ENCODE data around the gene KRT83. TPM values are rescaled to one million over a fixed set of nuclear protein-coding genes. Genes with fewer than 3 reads are reported as not detected.
"Not testable (repeated sequence)": the region's sequence is repeated elsewhere in the genome, so short reads cannot be mapped to it uniquely, and the experiment has no call there.

KRT83 gene
- total RNA-seq, 1 experiment from 2014 or later, result 0.22 TPM

DNA sequence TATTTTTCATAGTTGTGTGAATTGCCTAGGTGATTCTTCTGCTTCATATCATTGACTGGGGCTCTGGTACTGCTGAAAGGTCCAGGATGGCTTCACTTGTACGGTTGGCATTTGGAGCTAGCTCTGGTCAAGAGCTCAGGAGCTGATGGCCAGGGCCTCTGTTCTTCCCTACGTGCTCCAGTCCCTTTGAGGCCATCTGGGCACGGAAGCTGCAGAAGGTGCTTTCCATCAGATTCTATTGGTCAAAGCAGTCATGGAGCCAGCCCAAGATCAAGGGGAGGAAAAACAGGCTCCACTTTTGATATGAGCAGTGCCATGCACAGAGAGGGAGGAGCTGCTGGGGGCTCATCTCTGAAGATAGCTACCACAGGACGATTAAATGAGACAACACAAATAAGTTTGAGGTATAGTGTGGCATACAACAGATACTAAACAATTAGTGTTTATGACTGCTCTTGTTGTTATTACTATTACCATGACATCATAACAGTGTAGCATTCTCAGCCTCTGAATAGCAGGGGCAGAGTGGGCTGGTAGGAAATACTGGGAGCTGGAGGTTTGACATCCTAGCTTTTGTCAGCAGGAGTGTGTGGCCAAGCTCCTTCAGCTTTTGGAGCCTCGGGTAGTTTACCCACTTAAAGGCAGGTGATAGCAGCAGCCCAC is 10.4 kb downstream of the KRT83 start:
- DNase-seq (ENCODE audit: low read depth), result peak; percentile 59

DNA sequence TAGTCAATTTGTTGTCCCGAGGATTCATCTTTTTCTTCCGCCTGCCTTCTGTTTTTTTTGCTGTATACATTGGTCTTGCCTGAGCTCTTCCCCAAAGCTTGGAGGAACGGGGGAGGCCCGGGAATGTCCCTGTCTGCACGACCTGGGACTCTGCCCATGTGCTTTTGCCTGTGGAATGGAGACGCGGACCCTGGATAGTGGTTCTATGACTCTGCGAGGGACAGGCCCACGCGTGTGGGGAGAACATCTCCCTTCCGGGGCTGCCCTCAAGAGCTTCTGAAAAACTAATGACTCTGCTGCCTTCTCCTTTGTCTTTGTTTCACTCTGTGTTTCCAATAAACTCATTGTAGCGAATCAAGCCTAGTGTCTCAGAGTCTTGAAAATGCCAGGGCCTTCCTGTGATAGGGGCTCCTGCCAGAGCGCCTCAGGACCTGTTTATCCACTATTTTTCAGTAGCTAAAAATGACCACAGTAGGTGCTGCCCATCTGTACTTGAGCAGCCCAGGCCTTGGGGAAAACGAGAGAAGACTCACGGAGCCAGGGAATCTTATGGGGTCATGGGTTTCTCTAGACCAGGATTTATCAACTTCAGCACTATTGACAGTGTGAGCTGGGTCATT is 12.3 kb downstream of the KRT83 start:
- DNase-seq (ENCODE audit: low read depth), result no peak

DNA sequence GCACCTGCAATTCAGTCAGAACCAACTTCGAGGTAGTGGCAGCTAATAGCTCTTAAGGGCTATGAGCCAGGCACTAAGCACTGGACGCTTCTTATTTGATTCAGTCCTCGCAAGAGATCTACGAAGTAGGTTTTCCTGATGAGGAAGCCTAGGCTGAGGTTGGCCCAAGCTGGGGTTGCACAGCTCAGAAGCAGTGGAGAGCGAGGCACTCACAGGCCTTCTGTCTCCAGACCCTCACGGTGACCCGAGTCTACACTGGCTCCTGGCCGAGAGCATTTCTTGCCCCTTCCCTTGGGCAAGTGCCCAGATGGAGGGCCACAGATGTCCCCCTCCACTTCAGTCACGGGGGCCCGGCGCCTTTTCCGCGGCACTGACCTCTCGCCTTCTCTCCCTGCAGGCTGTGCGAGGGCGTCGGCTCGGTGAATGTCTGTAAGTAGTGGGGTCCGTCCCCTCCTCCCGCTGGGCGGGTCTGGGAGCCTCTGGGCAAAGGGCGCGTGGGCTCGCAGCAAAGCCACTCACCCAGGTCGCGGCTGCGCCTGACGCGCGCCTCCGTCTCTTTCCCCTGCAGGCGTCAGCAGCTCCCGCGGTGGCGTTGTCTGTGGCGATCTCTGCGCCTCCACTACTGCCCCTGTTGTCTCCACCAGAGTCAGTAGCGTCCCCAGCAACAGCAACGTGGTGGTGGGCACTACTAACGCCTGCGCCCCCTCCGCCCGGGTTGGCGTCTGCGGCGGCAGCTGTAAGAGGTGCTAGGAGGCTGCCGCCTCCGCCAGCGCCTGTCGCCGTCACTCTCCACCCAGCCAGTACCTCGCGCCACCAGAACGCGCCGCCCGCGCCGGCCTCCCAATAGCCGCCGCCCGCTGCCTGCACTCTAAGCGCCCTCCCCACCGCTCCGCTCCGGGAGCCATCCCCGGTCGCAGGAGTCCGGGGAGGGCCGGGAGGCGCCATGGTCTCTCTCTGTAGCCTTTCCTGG is 13.1 kb downstream of the KRT83 start:
- peak; percentile 59 for DNase-seq (ENCODE audit: low read depth)

DNA sequence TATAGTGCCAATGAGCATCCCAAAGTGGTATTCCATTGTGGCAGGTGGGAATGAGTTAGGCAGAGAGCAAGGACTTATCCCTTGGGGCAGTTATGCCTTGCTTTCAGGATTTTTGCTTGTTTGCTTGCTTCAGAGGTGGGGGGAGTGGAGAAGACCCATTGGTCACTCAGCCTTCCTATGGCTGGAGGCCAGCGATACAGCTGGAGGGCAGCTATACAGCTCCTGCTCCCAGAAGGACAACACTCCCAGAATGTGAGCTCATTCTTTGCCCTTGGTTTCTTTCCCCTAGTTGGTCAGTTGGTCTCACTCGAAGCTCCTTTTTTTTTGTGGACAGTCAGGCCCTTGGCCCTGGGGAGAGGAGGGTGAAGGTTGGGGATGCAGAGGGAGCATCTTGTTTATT is 14.5 kb downstream of the KRT83 start:
- DNase-seq (ENCODE audit: low read depth), result no peak

DNA sequence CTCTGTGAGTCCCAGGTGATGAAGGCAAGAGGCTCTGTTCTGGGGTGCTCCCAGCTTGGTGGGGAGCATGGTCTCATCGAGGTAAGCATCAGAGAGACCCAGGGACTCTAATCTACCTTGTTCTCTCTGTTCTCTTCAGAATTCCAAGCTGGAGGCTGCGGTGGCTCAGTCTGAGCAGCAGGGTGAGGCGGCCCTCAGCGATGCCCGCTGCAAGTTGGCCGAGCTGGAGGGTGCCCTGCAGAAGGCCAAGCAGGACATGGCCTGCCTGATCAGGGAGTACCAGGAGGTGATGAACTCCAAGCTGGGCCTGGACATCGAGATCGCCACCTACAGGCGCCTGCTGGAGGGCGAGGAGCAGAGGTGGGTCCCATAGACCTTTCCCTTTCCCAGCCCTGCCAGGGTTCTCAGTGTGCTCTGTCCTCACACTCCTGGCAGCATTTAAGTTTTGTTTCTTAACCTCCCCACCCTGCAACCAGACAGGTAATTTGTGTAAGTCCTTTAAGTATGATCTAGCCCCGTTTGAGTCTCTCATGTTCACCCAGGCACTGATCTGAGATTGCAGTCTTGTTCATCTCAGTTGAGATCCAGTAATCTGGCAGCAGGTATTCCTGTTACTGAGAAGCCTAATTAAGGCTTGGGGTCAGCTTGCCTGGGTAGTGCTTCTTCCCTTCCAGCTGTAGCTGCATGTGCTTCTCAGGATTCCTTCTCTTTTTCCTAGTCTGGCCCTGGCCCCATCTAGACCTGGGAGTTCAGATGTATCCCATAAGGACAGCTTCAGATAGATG is 15.1 kb downstream of the KRT83 start:
- no peak for DNase-seq (ENCODE audit: low read depth)

DNA sequence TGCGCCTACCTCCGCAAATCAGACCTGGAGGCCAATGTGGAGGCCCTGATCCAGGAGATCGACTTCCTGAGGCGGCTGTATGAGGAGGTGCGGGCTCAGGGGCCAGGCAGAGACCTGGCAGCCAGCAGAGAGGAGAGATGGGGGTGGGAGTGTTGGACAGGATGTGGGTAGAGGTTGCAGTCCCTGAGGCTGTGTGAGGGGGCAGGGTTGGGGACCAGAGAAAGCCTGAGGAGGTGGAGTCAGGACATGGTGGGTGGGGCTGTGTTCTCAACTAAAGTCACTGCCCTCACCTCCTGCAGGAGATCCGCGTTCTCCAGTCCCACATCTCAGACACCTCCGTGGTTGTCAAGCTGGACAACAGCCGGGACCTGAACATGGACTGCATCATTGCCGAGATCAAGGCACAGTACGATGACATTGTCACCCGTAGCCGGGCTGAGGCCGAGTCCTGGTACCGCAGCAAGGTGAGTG is 16.2 kb downstream of the KRT83 start:
- peak; percentile 83 for DNase-seq (ENCODE audit: low read depth)

DNA sequence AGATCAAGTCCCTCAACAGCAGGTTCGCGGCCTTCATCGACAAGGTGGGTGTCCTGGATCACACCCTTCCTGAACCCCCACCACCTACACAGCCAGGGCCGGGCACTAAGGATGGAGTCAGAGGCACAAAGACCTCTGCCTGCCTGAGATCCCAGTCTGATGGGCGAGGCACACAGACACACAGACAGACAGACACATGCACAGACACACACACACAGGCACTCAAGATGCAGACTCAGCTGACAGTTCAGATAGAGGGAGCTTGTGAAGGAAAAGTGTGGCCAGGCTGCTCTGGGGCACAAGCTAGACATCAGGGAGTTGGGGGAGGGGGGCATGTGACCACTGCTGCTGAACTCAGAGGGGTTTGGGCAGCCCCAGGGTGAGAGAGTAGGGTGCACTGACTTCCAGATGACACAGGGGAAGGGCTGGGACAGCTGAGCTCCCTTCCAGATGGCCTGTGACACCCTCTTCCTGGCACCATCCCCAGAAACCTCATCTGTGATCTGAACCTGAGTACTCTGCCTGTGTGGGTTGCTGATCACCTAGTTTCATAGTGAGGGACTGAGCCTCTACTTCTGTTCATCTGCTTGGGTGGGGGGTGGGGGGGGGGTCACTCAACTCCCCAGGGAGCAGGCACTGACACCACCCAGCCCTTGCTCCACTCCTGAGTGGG is 18.8 kb downstream of the KRT83 start:
- not testable (repeated sequence) for DNase-seq (ENCODE audit: low read depth)

DNA sequence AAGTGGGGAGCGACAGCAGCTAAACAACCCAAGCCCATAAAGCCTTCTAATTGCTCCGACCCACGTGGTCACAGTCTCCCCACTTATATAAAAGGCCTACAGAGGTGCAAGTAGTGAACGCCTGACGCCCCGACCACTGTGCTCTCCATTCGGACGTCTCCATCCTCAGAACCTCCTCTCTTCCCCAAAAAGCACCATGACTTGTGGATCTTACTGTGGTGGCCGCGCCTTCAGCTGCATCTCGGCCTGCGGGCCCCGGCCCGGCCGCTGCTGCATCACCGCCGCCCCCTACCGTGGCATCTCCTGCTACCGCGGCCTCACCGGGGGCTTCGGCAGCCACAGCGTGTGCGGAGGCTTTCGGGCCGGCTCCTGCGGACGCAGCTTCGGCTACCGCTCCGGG is 19.5 kb downstream of the KRT83 start:
- DNase-seq (ENCODE audit: low read depth), result not testable (repeated sequence)

DNA sequence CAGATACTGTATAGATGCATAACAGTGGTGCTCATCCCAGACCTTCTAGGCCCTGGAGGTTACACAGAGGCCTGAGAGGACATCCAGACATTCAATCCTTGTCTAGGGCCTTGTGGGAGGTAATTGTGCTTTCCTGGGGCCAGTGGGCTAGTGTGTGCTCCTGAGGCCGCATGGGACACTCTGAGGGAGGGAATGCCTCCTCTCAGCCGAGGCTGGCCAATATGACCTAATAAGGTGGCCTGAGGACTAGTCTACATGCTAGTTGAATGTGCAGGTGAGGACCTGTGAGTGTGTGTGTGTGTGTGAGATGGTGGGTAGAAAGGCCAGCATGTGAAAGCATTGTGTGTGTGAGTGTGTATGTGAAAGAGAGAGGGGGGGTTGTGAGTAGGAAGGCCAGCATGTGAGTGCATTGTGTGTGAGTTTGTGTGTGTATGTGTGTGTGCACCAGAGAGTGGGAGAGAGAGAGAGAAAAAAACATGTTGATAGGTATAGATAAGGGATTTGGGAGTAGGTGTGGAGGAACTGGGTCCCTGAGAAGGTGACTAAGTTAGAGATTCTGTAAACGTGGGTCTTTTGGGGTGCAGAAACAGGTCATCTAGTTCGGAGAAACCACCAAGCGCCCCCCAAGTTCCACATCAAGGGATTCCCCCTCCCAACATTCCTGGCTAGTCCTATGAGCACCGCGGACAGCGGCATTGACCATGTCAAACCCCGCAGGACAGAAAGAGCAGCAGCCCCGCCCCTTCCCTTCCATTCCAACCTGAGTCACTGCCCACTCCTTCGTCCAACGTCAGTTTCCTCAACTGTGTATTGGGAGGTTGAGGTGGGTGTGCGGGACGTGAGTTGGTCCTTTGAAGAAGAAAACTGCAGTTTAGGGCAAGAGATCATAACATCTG is 20.2 kb downstream of the KRT83 start:
- no peak for DNase-seq (ENCODE audit: low read depth)

DNA sequence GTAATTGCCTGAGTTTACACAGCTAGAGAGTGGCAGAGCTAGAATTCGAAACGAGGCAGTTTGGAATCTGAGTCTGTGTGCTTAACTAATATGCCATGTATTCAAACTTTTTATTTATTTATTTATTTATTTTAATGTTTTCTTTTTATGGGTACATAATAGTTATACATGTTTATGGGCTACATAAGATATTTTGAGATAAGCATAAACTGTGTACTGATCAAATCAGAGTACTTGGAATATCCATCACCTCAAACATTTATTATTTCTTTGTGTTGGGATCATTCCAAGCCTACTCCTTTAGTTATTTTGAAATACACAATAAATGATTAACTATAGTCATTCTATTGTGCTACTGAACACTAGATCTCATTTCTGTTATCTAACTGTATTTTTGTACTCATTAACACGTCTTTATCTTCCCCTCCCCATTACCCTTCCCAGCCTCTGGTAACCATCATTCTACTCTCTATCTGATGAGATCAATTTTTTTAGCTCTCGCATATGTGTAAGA is 22.5 kb downstream of the KRT83 start:
- DNase-seq (ENCODE audit: low read depth), result no peak

DNA sequence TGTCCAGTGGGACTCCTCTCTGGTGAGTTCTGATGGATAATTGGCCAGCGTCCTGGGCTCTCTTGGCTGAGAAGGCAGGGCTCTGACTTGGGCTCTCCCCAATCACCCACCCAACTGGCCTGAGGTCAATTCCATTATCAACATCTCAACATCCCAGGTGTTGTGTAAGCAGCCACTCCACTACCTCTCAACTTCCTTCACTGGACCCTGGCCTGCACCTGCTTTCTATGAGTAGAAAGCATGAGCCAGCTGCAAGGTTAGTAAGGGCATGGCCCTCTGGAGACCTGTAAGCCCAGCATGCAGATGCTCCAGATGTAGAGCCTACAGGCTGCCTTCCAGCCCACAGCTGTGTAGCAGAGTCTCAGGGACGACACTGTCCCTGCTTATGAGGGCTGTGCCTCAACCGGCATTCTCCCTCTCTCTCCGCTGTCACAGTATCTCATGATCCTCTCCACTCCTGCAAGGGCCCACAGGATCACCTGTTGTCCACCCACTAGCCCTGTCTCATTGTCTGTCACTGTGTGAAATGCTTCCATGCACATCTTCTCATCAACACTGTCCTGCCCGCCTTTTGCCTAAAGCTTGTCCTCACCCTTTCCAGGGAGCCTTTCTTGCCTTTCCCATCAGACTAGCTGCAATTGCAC is 24.5 kb downstream of the KRT83 start:
- DNase-seq (ENCODE audit: low read depth), result no peak

DNA sequence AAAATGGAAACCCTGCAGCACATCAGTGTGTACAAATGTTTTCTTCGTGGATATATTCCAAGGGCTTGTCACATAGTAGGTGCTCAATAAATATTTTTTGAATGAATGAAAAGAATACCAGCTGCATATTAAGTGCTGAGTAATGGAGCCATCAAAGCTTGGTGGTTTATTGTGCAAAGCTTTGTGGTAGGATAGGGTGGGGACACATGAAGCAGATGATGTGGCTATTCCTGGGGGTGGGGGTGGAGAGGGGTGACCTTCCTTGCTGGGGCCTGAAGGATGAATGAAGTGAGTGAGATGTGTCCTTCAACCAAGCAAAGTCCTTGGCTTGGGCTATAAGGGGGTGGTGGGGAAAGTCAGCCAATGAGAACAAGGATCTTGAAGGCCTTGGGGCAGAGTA is 25.5 kb downstream of the KRT83 start:
- peak; percentile 45 for DNase-seq (ENCODE audit: low read depth)

DNA sequence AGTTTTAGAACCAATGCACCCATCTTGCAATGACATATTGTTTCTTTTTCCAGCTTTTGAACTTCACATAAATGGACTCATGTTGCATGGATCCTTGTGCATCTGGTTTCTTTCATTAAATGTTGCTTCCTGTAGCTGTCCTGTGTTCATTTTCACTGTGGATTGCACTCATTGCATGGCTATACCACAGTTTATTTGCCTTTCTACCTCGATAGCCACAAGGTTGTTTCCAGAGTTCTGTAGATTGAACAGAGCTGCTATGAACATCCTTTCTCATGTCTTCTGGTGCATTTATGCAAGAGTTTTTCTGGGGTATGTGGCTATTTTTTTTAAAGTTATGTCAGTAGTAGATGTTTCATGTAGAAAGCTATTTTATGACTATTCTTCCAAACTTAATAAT is 26.4 kb downstream of the KRT83 start:
- no peak for DNase-seq (ENCODE audit: low read depth)

DNA sequence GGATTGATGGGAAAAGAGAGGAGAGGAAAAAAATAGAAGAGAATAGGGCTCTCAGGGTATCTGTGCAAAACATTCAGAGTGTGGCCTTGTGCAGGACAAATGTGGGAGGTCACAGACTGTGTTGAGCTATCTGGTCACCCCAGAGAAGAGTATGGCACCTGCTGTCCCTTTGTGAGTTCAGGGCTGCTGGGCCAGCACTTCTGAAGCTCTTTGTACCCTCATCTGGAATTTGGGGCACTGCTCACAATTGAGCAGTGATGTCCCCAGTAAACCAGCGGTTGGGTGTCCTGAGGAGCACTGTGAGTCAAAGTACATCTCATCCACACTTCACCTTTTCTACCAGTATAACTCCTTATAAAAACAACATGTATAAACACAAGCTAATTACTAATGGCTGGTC is 27.3 kb downstream of the KRT83 start:
- no peak for DNase-seq (ENCODE audit: low read depth)

DNA sequence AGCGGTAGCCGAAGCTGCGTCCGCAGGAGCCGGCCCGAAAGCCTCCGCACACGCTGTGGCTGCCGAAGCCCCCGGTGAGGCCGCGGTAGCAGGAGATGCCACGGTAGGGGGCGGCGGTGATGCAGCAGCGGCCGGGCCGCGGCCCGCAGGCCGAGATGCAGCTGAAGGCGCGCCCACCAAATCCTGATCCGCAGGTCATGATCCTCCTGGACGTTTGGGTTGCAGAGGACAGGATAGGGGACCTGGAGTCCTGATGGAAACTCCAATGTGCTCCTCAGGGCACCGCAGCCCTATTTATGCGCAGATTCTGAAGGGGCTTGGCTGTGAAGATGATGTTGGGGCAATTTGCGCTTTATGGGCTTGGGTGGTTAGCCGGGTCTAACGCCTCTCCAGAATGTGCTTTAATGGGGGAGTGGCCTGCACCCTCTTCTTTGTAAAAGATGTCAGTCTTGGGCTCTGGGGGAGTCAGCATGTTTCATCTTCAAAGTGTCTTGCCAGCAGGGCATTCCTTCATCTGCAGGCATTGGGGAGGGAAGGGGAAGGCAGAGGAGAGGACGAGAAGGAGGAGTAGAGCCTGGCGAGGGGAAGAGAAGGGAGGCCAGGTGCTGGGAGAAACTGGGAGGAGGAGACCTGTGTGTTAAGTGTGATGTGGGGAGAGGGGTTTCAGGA is 29.8 kb downstream of the KRT83 start, which contains the start of gene KRT81:
TSS of gene KRT81 (minus strand) at position 268 of the 669 bp plus-strand sequence. CDS start at position 199, 69 bp downstream.
- no peak for DNase-seq (ENCODE audit: low read depth)

DNA sequence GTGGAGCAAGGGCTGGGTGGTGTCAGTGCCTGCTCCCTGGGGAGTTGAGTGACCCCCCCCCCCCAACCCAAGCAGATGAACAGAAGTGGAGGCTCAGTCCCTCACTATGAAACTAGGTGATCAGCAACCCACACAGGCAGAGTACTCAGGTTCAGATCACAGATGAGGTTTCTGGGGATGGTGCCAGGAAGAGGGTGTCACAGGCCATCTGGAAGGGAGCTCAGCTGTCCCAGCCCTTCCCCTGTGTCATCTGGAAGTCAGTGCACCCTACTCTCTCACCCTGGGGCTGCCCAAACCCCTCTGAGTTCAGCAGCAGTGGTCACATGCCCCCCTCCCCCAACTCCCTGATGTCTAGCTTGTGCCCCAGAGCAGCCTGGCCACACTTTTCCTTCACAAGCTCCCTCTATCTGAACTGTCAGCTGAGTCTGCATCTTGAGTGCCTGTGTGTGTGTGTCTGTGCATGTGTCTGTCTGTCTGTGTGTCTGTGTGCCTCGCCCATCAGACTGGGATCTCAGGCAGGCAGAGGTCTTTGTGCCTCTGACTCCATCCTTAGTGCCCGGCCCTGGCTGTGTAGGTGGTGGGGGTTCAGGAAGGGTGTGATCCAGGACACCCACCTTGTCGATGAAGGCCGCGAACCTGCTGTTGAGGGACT is 30.6 kb downstream of the KRT83 start:
- not testable (repeated sequence) for DNase-seq (ENCODE audit: low read depth)

DNA sequence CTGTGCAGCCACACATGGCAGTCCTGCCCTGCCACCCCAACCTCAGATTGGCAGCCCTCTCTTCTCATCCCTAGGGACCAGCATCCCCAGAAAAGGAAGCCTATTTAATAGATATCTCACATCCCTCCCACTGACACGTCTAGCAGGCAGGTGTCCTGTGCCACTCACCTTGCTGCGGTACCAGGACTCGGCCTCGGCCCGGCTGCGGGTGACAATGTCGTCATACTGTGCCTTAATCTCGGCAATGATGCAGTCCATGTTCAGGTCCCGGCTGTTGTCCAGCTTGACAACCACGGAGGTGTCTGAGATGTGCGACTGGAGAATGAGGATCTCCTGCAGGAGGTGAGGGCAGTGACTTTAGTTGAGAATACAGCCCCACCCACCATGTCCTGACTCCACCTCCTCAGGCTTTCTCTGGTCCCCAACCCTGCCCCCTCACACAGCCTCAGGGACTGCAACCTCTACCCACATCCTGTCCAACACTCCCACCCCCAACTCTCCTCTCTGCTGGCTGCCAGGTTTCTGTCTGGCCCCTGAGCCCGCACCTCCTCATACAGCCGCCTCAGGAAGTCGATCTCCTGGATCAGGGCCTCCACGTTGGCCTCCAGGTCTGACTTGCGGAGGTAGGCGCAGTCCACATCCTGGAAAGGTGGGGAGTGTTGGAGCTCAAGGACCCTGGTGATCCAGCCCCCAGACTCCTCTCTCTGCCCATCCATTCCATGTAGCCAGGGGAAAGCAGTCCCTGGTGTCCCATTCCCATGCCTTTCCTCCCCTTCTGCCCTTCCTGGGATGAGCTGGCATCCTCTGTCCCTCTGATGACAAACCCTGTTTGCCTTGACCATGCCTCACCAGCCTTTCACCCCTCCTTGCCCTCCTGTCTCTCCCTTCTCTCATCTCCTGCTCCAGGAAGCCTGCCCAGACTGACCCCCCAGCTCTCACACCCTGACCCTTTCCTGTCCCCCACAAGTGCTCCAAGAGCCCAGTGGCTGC is 33.1 kb downstream of the KRT83 start:
- peak; percentile 90 for DNase-seq (ENCODE audit: low read depth)
